Neural progenitor cell (in vitro differentiated cells): Measurements from ENCODE around the gene EXOC6B. TPM values are rescaled to one million over a fixed set of nuclear protein-coding genes. Genes with fewer than 3 reads are reported as not detected.

Experiments
- DNase-seq: peaks from one replicate; pipeline ENCODE4 v3.0.0-alpha.2; 2016; ENCODE audit warnings: low spot score
- H2AFZ ChIP-seq: fragments of 200-600 bp; sonication (generic); replicated peaks from 2 replicates; pipeline ENCODE4 v1.6.1; 2016; ENCODE audit warnings: antibody characterized with exemption
- H3F3A ChIP-seq: fragments of 200-600 bp; sonication (generic); 2 replicates; pipeline ENCODE4 v1.6.1; 2016; ENCODE audit warnings: antibody characterized with exemption, low read depth
- H3K27ac ChIP-seq: fragments of 200-600 bp; sonication (generic); 2 replicates; pipeline ENCODE4 v1.5.1; 2016; ENCODE audit warnings: mild to moderate bottlenecking
- H3K27me3 ChIP-seq: fragments of 200-600 bp; sonication (generic); 2 replicates; pipeline ENCODE4 v1.6.1; 2016; ENCODE audit warnings: mild to moderate bottlenecking, moderate library complexity
- H3K36me3 ChIP-seq: fragments of 200-600 bp; sonication (generic); 2 replicates; pipeline ENCODE4 v1.5.1; 2016
- H3K4me1 ChIP-seq: fragments of 200-600 bp; sonication (generic); 2 replicates; pipeline ENCODE4 v1.6.1; 2016; ENCODE audit warnings: mixed run types
- H3K4me2 ChIP-seq: fragments of 200-600 bp; sonication (generic); 2 replicates; pipeline ENCODE4 v1.6.1; 2016
- H3K4me3 ChIP-seq: fragments of 200-600 bp; sonication (generic); 2 replicates; pipeline ENCODE4 v1.5.1; 2016
- H3K79me2 ChIP-seq: fragments of 200-600 bp; sonication (generic); 2 replicates; pipeline ENCODE4 v1.6.1; 2016; ENCODE audit warnings: low read depth
- H3K9ac ChIP-seq: fragments of 200-600 bp; sonication (generic); 2 replicates; pipeline ENCODE4 v1.6.1; 2016
- H3K9me3 ChIP-seq: fragments of 200-600 bp; sonication (generic); 2 replicates; pipeline ENCODE4 v1.5.1; 2016; ENCODE audit warnings: low read depth
- H4K20me1 ChIP-seq: fragments of 200-600 bp; sonication (generic); 2 replicates; pipeline ENCODE4 v1.6.1; 2016; ENCODE audit warnings: low read depth
- H3K27ac Mint-ChIP-seq: 3 replicates; pipeline ENCODE4 v1.8.0; 2021; ENCODE audit warnings: mixed read lengths
- H3K27me3 Mint-ChIP-seq: 2 replicates; pipeline ENCODE4 v1.8.0; 2022; ENCODE audit warnings: low read depth, mild to moderate bottlenecking, inconsistent platforms, moderate library complexity, mixed read lengths; ENCODE audit not compliant: insufficient read depth
- H3K36me3 Mint-ChIP-seq: 3 replicates; pipeline ENCODE4 v1.8.0; 2021; ENCODE audit warnings: mixed read lengths
- H3K4me1 Mint-ChIP-seq: 3 replicates; pipeline ENCODE4 v1.8.0; 2021; ENCODE audit warnings: mixed read lengths
- H3K4me3 Mint-ChIP-seq: 3 replicates; pipeline ENCODE4 v1.8.0; 2021; ENCODE audit warnings: mild to moderate bottlenecking, moderate library complexity, mixed read lengths
- H3K9me3 Mint-ChIP-seq: 3 replicates; pipeline ENCODE4 v1.8.0; 2020; ENCODE audit warnings: mixed read lengths
- EZH2 ChIP-seq: fragments of 200-600 bp; sonication (generic); IDR thresholded peaks from 2 replicates; pipeline ENCODE4 v1.6.1; 2017; ENCODE audit warnings: antibody characterized with exemption, mild to moderate bottlenecking, moderate library complexity
- EZH2phosphoT487 ChIP-seq: fragments of 200-600 bp; sonication (generic); IDR thresholded peaks from 2 replicates; pipeline ENCODE4 v1.6.1; 2017; ENCODE audit warnings: antibody characterized with exemption
- total RNA-seq: library from RNA; depleted of rRNA; stranded (reverse); fragments of >200 nt; gene quantifications from 2 replicates; pipeline ENCODE4 v1.2.3, GENCODE V29; 2015; ENCODE audit warnings: low replicate concordance
- TF ChIP-seq, protein P1 (sequence below): fragments of 200-600 bp; sonication (generic); IDR thresholded peaks from 2 replicates; pipeline ENCODE4 v1.5.1; 2017; ENCODE audit warnings: antibody characterized with exemption, mild to moderate bottlenecking

Gene EXOC6B
- total RNA-seq, 1 donor from 2014 or later, result 41.2 TPM

DNA sequence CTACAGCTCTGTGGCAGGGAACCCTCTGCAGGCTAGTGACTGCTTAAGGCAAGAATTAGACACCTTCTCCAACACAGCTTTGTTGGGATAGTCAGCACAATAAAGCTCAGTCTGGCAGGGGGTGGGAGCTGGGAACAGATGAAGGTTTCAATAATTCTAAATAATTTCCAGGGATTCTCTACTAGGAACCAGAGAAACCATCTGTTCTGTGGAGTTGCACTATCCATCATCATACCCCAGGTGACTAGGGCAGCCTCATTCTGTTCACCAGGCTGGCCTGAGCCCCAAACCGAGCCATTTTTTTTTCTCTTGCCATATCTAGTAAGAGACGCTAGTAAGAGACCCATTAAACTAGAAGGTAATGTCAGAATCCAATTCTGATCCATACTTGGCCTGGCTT is 642.4 kb downstream of the EXOC6B start:
- Histone ChIP-seq H3K27ac (no peak overlapping the region), H3K36me3 (no peaks in the 10 kb centered on the region), H3K9me3 (no peaks in the 10 kb centered on the region), H3K4me3 (no peak overlapping the region), H3K4me1 (no peaks in the 10 kb centered on the region), H3K79me2 (no peaks in the 10 kb centered on the region), H3K9ac (no peak overlapping the region), H2AFZ (no peak overlapping the region), H4K20me1 (no peaks in the 10 kb centered on the region), H3K27me3 (no peaks in the 10 kb centered on the region), H3F3A (no peaks in the 10 kb centered on the region), H3K4me2 (no peak overlapping the region)
- no peak overlapping the region for H3K27ac Mint-ChIP-seq
- H3K4me3 Mint-ChIP-seq, result no peak overlapping the region
- no peaks in the 10 kb centered on the region for H3K9me3 Mint-ChIP-seq
- H3K27me3 Mint-ChIP-seq, result peaks cover 2% of the 10 kb centered on the region
- no peak for TF ChIP-seq EZH2phosphoT487
- no peak for TF ChIP-seq EZH2
- TF ChIP-seq, protein P1, sequence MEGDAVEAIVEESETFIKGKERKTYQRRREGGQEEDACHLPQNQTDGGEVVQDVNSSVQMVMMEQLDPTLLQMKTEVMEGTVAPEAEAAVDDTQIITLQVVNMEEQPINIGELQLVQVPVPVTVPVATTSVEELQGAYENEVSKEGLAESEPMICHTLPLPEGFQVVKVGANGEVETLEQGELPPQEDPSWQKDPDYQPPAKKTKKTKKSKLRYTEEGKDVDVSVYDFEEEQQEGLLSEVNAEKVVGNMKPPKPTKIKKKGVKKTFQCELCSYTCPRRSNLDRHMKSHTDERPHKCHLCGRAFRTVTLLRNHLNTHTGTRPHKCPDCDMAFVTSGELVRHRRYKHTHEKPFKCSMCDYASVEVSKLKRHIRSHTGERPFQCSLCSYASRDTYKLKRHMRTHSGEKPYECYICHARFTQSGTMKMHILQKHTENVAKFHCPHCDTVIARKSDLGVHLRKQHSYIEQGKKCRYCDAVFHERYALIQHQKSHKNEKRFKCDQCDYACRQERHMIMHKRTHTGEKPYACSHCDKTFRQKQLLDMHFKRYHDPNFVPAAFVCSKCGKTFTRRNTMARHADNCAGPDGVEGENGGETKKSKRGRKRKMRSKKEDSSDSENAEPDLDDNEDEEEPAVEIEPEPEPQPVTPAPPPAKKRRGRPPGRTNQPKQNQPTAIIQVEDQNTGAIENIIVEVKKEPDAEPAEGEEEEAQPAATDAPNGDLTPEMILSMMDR, result no peak
- H3K36me3 Mint-ChIP-seq, result peaks cover 9% of the 10 kb centered on the region
- DNase-seq, result no peak
- no peaks in the 10 kb centered on the region for H3K4me1 Mint-ChIP-seq

DNA sequence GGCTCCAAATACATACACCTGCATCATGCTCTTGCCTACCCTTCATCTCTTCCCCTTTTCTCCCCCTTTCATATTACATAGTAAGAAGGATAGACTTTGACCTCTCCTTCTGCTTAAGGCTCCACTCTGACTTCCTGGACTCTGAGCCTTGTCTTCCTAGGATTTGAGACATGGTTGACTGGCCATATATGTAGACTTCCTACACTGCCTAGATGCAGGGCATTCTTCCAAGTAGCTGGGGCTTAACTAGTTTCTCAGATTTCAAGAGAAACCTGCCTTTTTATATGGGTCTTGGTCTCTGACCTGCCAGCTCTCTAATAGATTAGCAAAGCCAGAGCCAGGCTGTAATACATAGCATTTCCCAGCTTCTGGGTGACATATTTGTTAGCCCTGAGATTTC is 642.8 kb downstream of the EXOC6B start:
- no peaks in the 10 kb centered on the region for H3K79me2 ChIP-seq
- Mint-ChIP-seq H3K9me3 (no peaks in the 10 kb centered on the region), H3K27me3 (peaks cover under 1% of the 10 kb centered on the region), H3K36me3 (peaks cover 9% of the 10 kb centered on the region), H3K4me1 (no peaks in the 10 kb centered on the region), H3K4me3 (no peak overlapping the region), H3K27ac (no peak overlapping the region)
- H3K4me2 ChIP-seq, result no peak overlapping the region
- H3F3A ChIP-seq, result no peaks in the 10 kb centered on the region
- H3K36me3 ChIP-seq, result no peaks in the 10 kb centered on the region
- no peaks in the 10 kb centered on the region for H3K27me3 ChIP-seq
- H3K4me1 ChIP-seq, result no peaks in the 10 kb centered on the region
- no peak overlapping the region for H3K27ac ChIP-seq
- no peak overlapping the region for H3K9ac ChIP-seq
- H2AFZ ChIP-seq, result no peak overlapping the region
- H3K4me3 ChIP-seq, result no peak overlapping the region
- TF ChIP-seq EZH2phosphoT487 (no peak), EZH2 (no peak)
- TF ChIP-seq, protein P1, result no peak
- H4K20me1 ChIP-seq, result no peaks in the 10 kb centered on the region
- H3K9me3 ChIP-seq, result no peaks in the 10 kb centered on the region
- DNase-seq, result no peak

DNA sequence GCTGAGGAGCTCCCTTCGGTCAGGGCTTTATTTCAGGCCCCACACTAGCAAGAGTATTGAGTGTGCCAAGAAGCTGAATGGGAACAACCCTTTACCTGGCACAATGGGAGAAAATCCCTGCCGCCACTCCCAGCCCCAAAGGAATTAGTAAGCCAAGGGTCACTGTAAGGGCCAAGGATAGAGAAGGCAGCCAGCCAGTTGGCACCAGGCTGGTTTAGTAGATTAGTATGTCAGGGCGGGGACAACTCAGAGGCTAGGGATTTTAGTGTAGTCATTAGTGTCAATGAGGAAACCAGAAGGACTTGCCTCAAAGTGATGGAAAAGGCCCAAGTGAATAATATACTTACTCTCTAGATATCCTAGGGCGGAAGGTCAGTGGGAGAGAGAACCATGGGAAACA is 643.3 kb downstream of the EXOC6B start:
- TF ChIP-seq EZH2 (no peak), EZH2phosphoT487 (no peak)
- TF ChIP-seq, protein P1, result no peak

DNA sequence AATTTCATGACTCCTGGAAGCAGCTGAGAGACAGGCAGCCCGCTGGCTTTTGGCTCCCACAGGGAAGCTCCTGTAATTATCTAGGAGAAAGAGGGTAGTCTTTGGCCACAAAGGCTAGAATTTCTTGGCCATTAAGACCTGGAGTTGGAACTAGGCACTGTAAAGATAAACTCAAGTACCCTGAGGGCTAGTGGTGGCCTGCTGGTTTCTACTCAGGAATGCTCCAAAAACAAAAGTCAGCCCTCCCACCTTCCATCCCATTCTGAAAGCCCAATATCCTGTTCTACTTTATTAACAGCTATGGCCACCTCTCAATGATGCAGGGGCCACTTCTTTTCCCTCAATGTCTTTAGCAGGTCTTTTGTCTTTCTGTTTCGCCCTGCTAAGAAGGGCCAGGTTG is 644.2 kb downstream of the EXOC6B start:
- Histone ChIP-seq H3F3A (no peaks in the 10 kb centered on the region), H3K27ac (no peak overlapping the region), H3K9ac (no peak overlapping the region), H4K20me1 (no peaks in the 10 kb centered on the region), H3K4me2 (no peak overlapping the region), H3K79me2 (no peaks in the 10 kb centered on the region), H3K27me3 (no peaks in the 10 kb centered on the region), H3K36me3 (no peaks in the 10 kb centered on the region), H3K4me1 (no peaks in the 10 kb centered on the region), H2AFZ (no peak overlapping the region), H3K4me3 (no peak overlapping the region), H3K9me3 (no peaks in the 10 kb centered on the region)
- no peak for DNase-seq
- H3K4me1 Mint-ChIP-seq, result no peaks in the 10 kb centered on the region
- TF ChIP-seq, protein P1, result no peak
- TF ChIP-seq EZH2 (no peak), EZH2phosphoT487 (no peak)
- no peaks in the 10 kb centered on the region for H3K27me3 Mint-ChIP-seq
- H3K9me3 Mint-ChIP-seq, result no peaks in the 10 kb centered on the region
- peaks cover 14% of the 10 kb centered on the region for H3K36me3 Mint-ChIP-seq
- H3K4me3 Mint-ChIP-seq, result no peak overlapping the region
- H3K27ac Mint-ChIP-seq, result no peak overlapping the region

More for the DNA sequence above, 643.3 kb downstream of the EXOC6B start:
- Histone ChIP-seq H3K27me3 (no peaks in the 10 kb centered on the region), H3K36me3 (no peaks in the 10 kb centered on the region), H2AFZ (no peak overlapping the region), H3K9ac (no peak overlapping the region), H4K20me1 (no peaks in the 10 kb centered on the region), H3K27ac (no peak overlapping the region), H3K9me3 (no peaks in the 10 kb centered on the region), H3F3A (no peaks in the 10 kb centered on the region), H3K4me1 (no peaks in the 10 kb centered on the region), H3K4me3 (no peak overlapping the region), H3K79me2 (no peaks in the 10 kb centered on the region), H3K4me2 (no peak overlapping the region)
- Mint-ChIP-seq H3K36me3 (peaks cover 12% of the 10 kb centered on the region), H3K27ac (no peak overlapping the region), H3K27me3 (no peaks in the 10 kb centered on the region), H3K9me3 (no peaks in the 10 kb centered on the region), H3K4me1 (no peaks in the 10 kb centered on the region), H3K4me3 (no peak overlapping the region)
- DNase-seq, result no peak
